Hepatocyte (in vitro differentiated cells): ENCODE measurements around the gene SGSM2.

Source experiments
- CTCF ChIP-seq: fragments of 200-600 bp; sonication (generic); IDR thresholded peaks from 2 replicates; pipeline ENCODE4 v1.5.1; 2016; ENCODE audit warnings: antibody characterized with exemption, mild to moderate bottlenecking; ENCODE audit not compliant: poor library complexity
- EZH2phosphoT487 ChIP-seq: fragments of 200-600 bp; sonication (generic); IDR thresholded peaks from one replicate; pipeline ENCODE4 v1.6.1; 2018; ENCODE audit warnings: antibody characterized with exemption, mild to moderate bottlenecking, low read depth, moderate library complexity; ENCODE audit not compliant: unreplicated experiment, severe bottlenecking

- TF ChIP-seq CTCF (no peak), EZH2phosphoT487 (no peak)
Observed at GRCh38 chr17:2400877-2401425, 63.6 kb downstream of the SGSM2 start, which contains the start of gene MNT.
